Measurements from ENCODE around the gene ITM2C. TPM values are rescaled to one million over a fixed set of nuclear protein-coding genes. Genes with fewer than 3 reads are reported as not detected.

ITM2C gene
- total RNA-seq, 1 donor from 2014 or later, result 25.0 TPM

DNA sequence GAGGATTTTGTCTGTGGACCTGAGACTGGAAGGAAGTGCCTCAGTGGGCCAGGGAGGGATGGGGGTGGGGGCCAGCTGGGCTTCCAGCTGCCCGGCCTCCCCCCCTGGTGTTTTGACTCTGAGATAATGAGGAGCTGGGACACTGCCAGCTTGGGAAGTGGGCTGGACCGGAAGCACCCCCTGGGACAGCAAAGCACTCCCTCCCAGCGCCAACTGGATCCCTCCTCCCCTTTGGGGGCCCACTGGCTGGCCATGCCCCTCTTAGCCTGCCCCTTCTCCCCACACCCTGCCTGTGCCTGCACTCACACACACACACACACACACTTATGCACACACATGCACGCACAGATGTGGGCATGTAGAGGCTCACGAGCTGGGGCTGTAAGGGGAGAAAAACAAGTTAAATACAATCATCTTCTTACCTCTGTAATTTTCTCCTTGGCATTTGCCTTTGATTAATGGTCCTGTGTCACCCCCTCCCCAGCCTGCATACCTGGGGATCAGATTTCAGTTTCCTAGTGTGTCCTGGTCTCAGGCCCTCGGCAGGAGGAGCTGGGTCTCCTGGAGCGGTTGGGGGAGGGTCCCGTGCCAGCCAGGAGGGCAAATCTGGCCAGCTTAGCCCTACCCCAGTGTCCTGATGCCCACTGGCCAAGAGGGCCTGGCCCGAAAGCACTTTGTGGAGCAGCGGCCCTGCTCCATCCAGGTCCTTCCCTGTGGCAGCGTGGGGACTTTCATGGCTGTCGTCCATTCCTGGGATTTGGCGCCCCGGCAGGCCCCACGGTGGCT, 3.6 kb downstream of the ITM2C start:
- ATAC-seq (no peak), DNase-seq (no peak)
- H3K9me3 ChIP-seq, result no peaks in the 10 kb centered on the region
- peaks cover 19% of the 10 kb centered on the region for H3K27me3 ChIP-seq
- H3K4me1 ChIP-seq, result peaks cover 21% of the 10 kb centered on the region
- no peak overlapping the region for H3K4me3 ChIP-seq
- TF ChIP-seq CTCF (IDR thresholded peaks at IDR 0.05), result no peak
- intact Hi-C loops (cut with DNase I), result no loop called here
- H3K27ac ChIP-seq, result no peak overlapping the region
- H3K36me3 ChIP-seq, result no peaks in the 10 kb centered on the region

DNA sequence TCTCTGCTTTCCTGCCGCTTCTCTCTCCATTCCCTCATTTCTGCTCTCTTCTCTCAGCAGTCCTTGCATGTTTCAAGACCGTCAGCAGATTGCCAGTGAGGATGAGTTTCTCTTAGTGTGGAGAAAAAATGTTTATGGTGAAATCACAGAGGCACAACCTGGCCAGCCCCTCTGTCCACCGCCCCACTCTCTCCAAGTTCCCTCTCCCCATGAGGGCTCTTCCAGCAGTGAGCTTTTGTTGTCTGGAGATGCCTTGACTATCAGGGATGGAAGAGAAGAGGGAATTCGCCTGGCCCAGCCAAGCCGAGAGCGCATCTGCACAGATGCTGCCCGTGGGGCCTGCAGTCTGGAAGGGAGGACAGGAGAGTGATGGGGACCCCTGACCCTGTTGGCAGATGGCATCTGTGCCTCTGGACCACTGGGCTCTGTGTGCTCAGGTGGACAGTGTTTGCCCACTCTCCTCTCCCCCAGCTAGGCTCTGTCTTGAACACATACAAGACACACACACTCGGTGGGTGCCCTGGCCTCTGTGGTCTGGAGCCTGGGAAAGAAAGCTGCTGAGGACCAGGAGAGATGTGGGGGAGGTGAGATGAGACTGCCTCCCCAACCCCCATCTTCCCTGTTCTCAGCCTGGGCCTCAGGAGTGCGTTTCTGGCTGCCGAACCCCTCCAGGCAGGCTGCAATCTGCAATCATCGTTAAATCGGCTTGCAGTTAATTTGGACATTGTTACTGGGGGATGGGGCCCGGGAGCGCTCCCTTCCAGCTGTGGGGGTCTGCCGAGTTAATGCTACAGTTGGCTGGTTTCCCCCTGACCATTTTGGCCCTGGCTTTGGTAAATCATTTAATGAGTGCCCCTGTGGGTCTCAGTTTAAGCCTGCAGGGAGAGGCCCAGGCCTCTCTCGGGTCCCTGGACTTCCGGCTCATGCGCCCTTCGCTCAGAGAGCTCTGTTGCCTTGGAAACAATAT, 4.5 kb downstream of the ITM2C start:
- no peak for TF ChIP-seq CTCF (IDR thresholded peaks at IDR 0.05)
- peaks cover 21% of the 10 kb centered on the region for H3K4me1 ChIP-seq
- intact Hi-C loops (cut with DNase I), result no loop called here
- no peaks in the 10 kb centered on the region for H3K36me3 ChIP-seq
- H3K27me3 ChIP-seq, result peaks cover 15% of the 10 kb centered on the region
- H3K27ac ChIP-seq, result no peak overlapping the region
- H3K9me3 ChIP-seq, result no peaks in the 10 kb centered on the region
- no peak overlapping the region for H3K4me3 ChIP-seq
- no peak for ATAC-seq
- no peak for DNase-seq

GRCh38 chr2:230869914-230870543, 5.3 kb downstream of the ITM2C start:
- intact Hi-C loops (cut with DNase I), result no loop called here
- DNase-seq, result no peak
- H3K4me1 ChIP-seq, result peaks cover 21% of the 10 kb centered on the region
- no peak overlapping the region for H3K4me3 ChIP-seq
- peaks cover 11% of the 10 kb centered on the region for H3K27me3 ChIP-seq
- no peak for ATAC-seq
- no peaks in the 10 kb centered on the region for H3K36me3 ChIP-seq
- peak overlapping the region; percentile 8 for H3K27ac ChIP-seq
- no peaks in the 10 kb centered on the region for H3K9me3 ChIP-seq
- TF ChIP-seq CTCF (IDR thresholded peaks at IDR 0.05), result no peak

- no peak for DNase-seq
- Histone ChIP-seq H3K4me1 (peaks cover 19% of the 10 kb centered on the region), H3K4me3 (no peak overlapping the region), H3K36me3 (no peaks in the 10 kb centered on the region), H3K27me3 (peaks cover 6% of the 10 kb centered on the region), H3K9me3 (no peaks in the 10 kb centered on the region), H3K27ac (peak overlapping the region; percentile 8)
- intact Hi-C loops (cut with DNase I), result no loop called here
- TF ChIP-seq CTCF (IDR thresholded peaks at IDR 0.05), result no peak
- no peak for ATAC-seq
Observed at GRCh38 chr2:230870544-230871360, 6.0 kb downstream of the ITM2C start.

Measured in upper lobe of right lung (tissue), 1 donor.